Measurements from ENCODE around the gene CRYGS.

DNA sequence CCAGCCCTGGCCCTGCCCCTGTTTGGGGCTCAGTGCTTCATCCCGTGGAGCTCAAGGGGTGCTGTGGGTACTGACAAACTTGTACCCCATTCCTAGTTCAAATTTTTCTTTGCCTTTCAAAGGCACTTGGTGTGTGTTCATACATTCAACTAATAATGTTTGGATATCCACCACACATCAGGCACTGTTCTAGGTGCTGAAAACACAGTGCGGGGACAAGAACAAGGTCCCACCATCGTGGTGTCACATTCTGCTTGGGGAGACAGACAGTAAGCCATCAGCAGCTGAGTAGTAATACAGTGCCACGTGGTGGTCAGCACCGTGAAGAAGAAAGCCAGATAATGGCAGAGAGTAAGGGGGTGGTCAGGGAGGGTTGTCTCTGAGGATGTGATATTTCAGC lies 32.5 kb downstream of the CRYGS start:
- TF ChIP-seq SUZ12 (IDR thresholded peaks at IDR 0.05; ENCODE audit: extremely low read depth, insufficient read depth, insufficient read length), result no peak
- TF ChIP-seq YY1 (IDR thresholded peaks at IDR 0.05; ENCODE audit: insufficient read depth, insufficient read length), result no peak

Data from NT2/D1 (cell line).